Small intestine (tissue), 16 donors: ENCODE data around the gene TBCD. TPM values are rescaled to one million over a fixed set of nuclear protein-coding genes. Genes with fewer than 3 reads are reported as not detected.

Experiments used
- DNase-seq, 2 donors: peaks; one replicate each; pipeline versions ENCODE4 v3.0.0 to v3.0.0-alpha.2; 2013
- FAIRE-seq: peaks from 2 replicates; lab custom pipeline; 2012; peaks lifted over from hg19 to GRCh38; lab: Jason Lieb, UNC
- H3K27ac ChIP-seq, 3 donors: one replicate each; pipeline ENCODE4 v1.5.1; 2013; ENCODE audit warnings: low read length in 2 of 3, mild to moderate bottlenecking in 2 of 3, control low read depth in 1 of 3, inconsistent platforms in 1 of 3, low read depth in 1 of 3, moderate library complexity in 1 of 3
- H3K27me3 ChIP-seq, 3 donors: one replicate each; pipeline ENCODE4 v1.6.1; 2013; ENCODE audit warnings: low read length in 3 of 3, inconsistent platforms in 1 of 3; ENCODE audit not compliant: control insufficient read depth in 3 of 3, insufficient read depth in 3 of 3
- H3K36me3 ChIP-seq, 3 donors: one replicate each; pipeline ENCODE4 v1.6.1; 2013; ENCODE audit warnings: low read length in 3 of 3, inconsistent platforms in 1 of 3, low read depth in 1 of 3, mild to moderate bottlenecking in 1 of 3, moderate library complexity in 1 of 3; ENCODE audit not compliant: control insufficient read depth in 3 of 3, insufficient read depth in 2 of 3
- H3K4me1 ChIP-seq, 3 donors: one replicate each; pipeline ENCODE4 v1.6.1; 2013; ENCODE audit warnings: low read length in 2 of 3, inconsistent platforms in 1 of 3, low read depth in 1 of 3, mild to moderate bottlenecking in 1 of 3, moderate library complexity in 1 of 3; ENCODE audit not compliant: control insufficient read depth in 3 of 3, insufficient read depth in 2 of 3
- H3K4me3 ChIP-seq, 3 donors: one replicate each; pipeline ENCODE4 v1.5.1; 2013; ENCODE audit warnings: low read length in 3 of 3, control low read depth in 1 of 3, inconsistent platforms in 1 of 3, low read depth in 1 of 3, mild to moderate bottlenecking in 1 of 3, moderate library complexity in 1 of 3
- H3K9me3 ChIP-seq, 2 donors: one replicate each; pipeline ENCODE4 v1.6.1; 2013; ENCODE audit warnings: low read depth in 1 of 2, low read length in 1 of 2; ENCODE audit not compliant: control insufficient read depth in 2 of 2, insufficient read depth in 1 of 2
- WGBS, 3 donors: extraction: QIAGEN DNeasy Blood & Tissue Kit; methylation state at CpG; one replicate each; pipeline ENCODE4 v1.1.7; 2013; 5-methylcytosine and 5-hydroxymethylcytosine counted together
- long read RNA-seq, 10 donors: transcript quantifications; one replicate each; lab custom pipeline, GENCODE V29; 2026
- polyA plus RNA-seq, 4 donors: library from polyadenylated mRNA; stranded (reverse) in 3 of 4; unstranded in 1 of 4; fragments of 200-250 nt in 3 of 4; fragments of 120-200 nt in 1 of 4; gene quantifications; one replicate each; pipeline versions ENCODE4 v1.2.1 to v1.2.3, GENCODE V29; 2013
- donor health status: healthy with polysubstance abuse.
- donor health status: control.
- donor health status: control.
- donor health status: Bipolar disorder and iron deficiency.
- donor health status: healthy.

Gene TBCD
- 10 to 100 TPM; 38.7 to 83.7 (median 67.3) TPM for polyA plus RNA-seq
- long read RNA-seq, donor 1, result 0 reads
- long read RNA-seq, donor 2, partial matches to known transcripts, result 0 of 3 reads
- long read RNA-seq, donor 2, other reads (novel, unspliced or antisense), result 0 of 3 reads
- long read RNA-seq, donor 3, full-length matches to known transcripts, result 25 of 53 reads
- long read RNA-seq, donor 3, partial matches to known transcripts, result 28 of 53 reads
- long read RNA-seq, donor 3, other reads (novel, unspliced or antisense), result 0 of 53 reads
- long read RNA-seq, donor 4, result 0 reads
- long read RNA-seq, donor 5, partial matches to known transcripts, result 0 of 8 reads
- long read RNA-seq, donor 5, other reads (novel, unspliced or antisense), result 0 of 8 reads
- long read RNA-seq, donor 6, transcript TBCD-208 (3 exons, 776 nt), result major isoform, 6 of 14 reads
- long read RNA-seq, donor 6, partial matches to known transcripts, result 5 of 14 reads
- long read RNA-seq, donor 6, other reads (novel, unspliced or antisense), result 0 of 14 reads
- long read RNA-seq, donor 7, full-length matches to known transcripts, result 28 of 49 reads
- long read RNA-seq, donor 7, partial matches to known transcripts, result 21 of 49 reads
- long read RNA-seq, donor 7, other reads (novel, unspliced or antisense), result 0 of 49 reads
- long read RNA-seq, donor 8, transcript TBCD-208 (3 exons, 776 nt), result major isoform, 8 of 9 reads
- long read RNA-seq, donor 8, partial matches to known transcripts, result 0 of 9 reads
- long read RNA-seq, donor 8, other reads (novel, unspliced or antisense), result 0 of 9 reads
- long read RNA-seq, donor 9, transcript TBCD-208 (3 exons, 776 nt), result major isoform, 7 of 9 reads
- long read RNA-seq, donor 9, partial matches to known transcripts, result 0 of 9 reads
- long read RNA-seq, donor 9, other reads (novel, unspliced or antisense), result 0 of 9 reads
- long read RNA-seq, donor 10, transcript TBCD-208 (3 exons, 776 nt), result major isoform, 12 of 19 reads
- long read RNA-seq, donor 10, partial matches to known transcripts, result 0 of 19 reads
- long read RNA-seq, donor 10, other reads (novel, unspliced or antisense), result 0 of 19 reads

GRCh38 chr17:82751571-82752370 is at the start of gene TBCD:
TSS of gene TBCD (plus strand) at chr17:82752065. CDS start at chr17:82752194, 129 bp downstream.
- H3K36me3 ChIP-seq, result peaks cover 0 to 31% (median 0%) of the 10 kb centered on the region in 3 donors
- H3K27ac ChIP-seq, result peak within 1 kb of the TSS; percentile 73 to 93 (median 80)
- FAIRE-seq (no peak), DNase-seq (peak; percentile 86 to 98)
- peaks cover 0 to 24% of the 10 kb centered on the region in 2 donors for H3K9me3 ChIP-seq
- peak within 1 kb of the TSS; percentile 73 to 92 (median 88) for H3K4me3 ChIP-seq
- H3K4me1 ChIP-seq, result peaks cover 0 to 13% (median 5%) of the 10 kb centered on the region in 3 donors
- 0 to 1% (median 0%) methylated on average over 59 to 113 of the region's 114 CpGs for WGBS, 3 donors
- no peaks in the 10 kb centered on the region for H3K27me3 ChIP-seq

GRCh38 chr17:82702231-82702927 is 49.5 kb upstream of the TBCD start:
- Histone ChIP-seq H3K27ac (peak overlapping the region; percentile 61 to 74 (median 65)), H3K4me3 (peak overlapping the region in 1 of 3 donors; percentile 18)
- WGBS, 3 donors, result 19 to 48% (median 44%) methylated on average over 17 to 20 of the region's 20 CpGs

GRCh38 chr17:82703036-82703745 is 48.7 kb upstream of the TBCD start:
- Histone ChIP-seq H3K4me3 (peak overlapping the region in 1 of 3 donors; percentile 34), H3K36me3 (no peaks in the 10 kb centered on the region), H3K4me1 (peaks cover 0 to 34% (median 3%) of the 10 kb centered on the region in 3 donors), H3K9me3 (no peaks in the 10 kb centered on the region), H3K27me3 (no peaks in the 10 kb centered on the region), H3K27ac (peak overlapping the region; percentile 61 to 74 (median 65))
- FAIRE-seq (no peak), DNase-seq (no peak)
- WGBS, 3 donors, result 76 to 78% (median 78%) methylated on average over 22 to 26 of the region's 26 CpGs

More at GRCh38 chr17:82702231-82702927, 49.5 kb upstream of the TBCD start:
- Histone ChIP-seq H3K36me3 (no peaks in the 10 kb centered on the region), H3K27me3 (no peaks in the 10 kb centered on the region), H3K9me3 (no peaks in the 10 kb centered on the region), H3K4me1 (peaks cover 0 to 38% (median 3%) of the 10 kb centered on the region in 3 donors)
- peak; percentile 53 to 76 for DNase-seq
- FAIRE-seq, result no peak

- WGBS, 3 donors, result 14 to 56% (median 45%) methylated on average over 38 of the region's 38 CpGs
- Histone ChIP-seq H3K27ac (peak overlapping the region; percentile 74 to 89 (median 89)), H3K36me3 (no peaks in the 10 kb centered on the region), H3K27me3 (no peaks in the 10 kb centered on the region), H3K9me3 (no peaks in the 10 kb centered on the region), H3K4me1 (peaks cover 0 to 34% (median 3%) of the 10 kb centered on the region in 3 donors), H3K4me3 (peak overlapping the region in 2 of 3 donors; percentile 22 to 34)
- FAIRE-seq, result no peak
- DNase-seq, result peak; percentile 92 to 97
Observed at GRCh38 chr17:82703935-82704865, 47.7 kb upstream of the TBCD start.

GRCh38 chr17:82704886-82705285 is 47.0 kb upstream of the TBCD start:
- 57 to 78% (median 76%) methylated on average over 13 of the region's 13 CpGs for WGBS, 3 donors
- DNase-seq (no peak), FAIRE-seq (no peak)
- no peak overlapping the region for H3K4me3 ChIP-seq
- no peaks in the 10 kb centered on the region for H3K27me3 ChIP-seq
- peak overlapping the region in 2 of 3 donors; percentile 69 to 89 for H3K27ac ChIP-seq
- no peaks in the 10 kb centered on the region for H3K36me3 ChIP-seq
- H3K9me3 ChIP-seq, result no peaks in the 10 kb centered on the region
- H3K4me1 ChIP-seq, result peaks cover 0 to 34% (median 3%) of the 10 kb centered on the region in 3 donors

GRCh38 chr17:82705756-82706155 is 46.1 kb upstream of the TBCD start:
- DNase-seq, result no peak
- FAIRE-seq, result no peak
- 90 to 95% (median 93%) methylated on average over 18 of the region's 18 CpGs for WGBS, 3 donors
- no peak overlapping the region for H3K27ac ChIP-seq
- H3K4me3 ChIP-seq, result no peak overlapping the region
- peaks cover 0 to 34% (median 3%) of the 10 kb centered on the region in 3 donors for H3K4me1 ChIP-seq
- peaks cover 0 to 2% of the 10 kb centered on the region in 2 donors for H3K9me3 ChIP-seq
- H3K36me3 ChIP-seq, result no peaks in the 10 kb centered on the region
- no peaks in the 10 kb centered on the region for H3K27me3 ChIP-seq
